Measurements from ENCODE around the gene SLC1A2. TPM values are rescaled to one million over a fixed set of nuclear protein-coding genes. Genes with fewer than 3 reads are reported as not detected.

The SLC1A2 gene
- total RNA-seq, 2 experiments from 2014 or later: not detected

GRCh38 chr11:35211952-35212351 is 207.4 kb downstream of the SLC1A2 start:
- no peaks in the 10 kb centered on the region for H3K27me3 Mint-ChIP-seq
- ChIA-PET CTCF (no interaction called here), POLR2A (no interaction called here)
- no peak overlapping the region for H3K4me3 Mint-ChIP-seq
- H3K27ac Mint-ChIP-seq: peak overlapping the region; percentile 12
- H3K36me3 Mint-ChIP-seq (ENCODE audit: low read depth): peaks cover 96% of the 10 kb centered on the region
- peaks cover 60% of the 10 kb centered on the region for H3K4me1 Mint-ChIP-seq (ENCODE audit: low read depth)
- TF ChIP-seq CTCF (IDR thresholded peaks at IDR 0.05): no peak
- no peak for ATAC-seq
- intact Hi-C loops (cut with micrococcal nuclease): no loop called here
- no peak for DNase-seq
- peaks cover 24% of the 10 kb centered on the region for H3K9me3 Mint-ChIP-seq

GRCh38 chr11:35210876-35211546 is 208.3 kb downstream of the SLC1A2 start:
- no peak for TF ChIP-seq CTCF (IDR thresholded peaks at IDR 0.05)
- DNase-seq (no peak), ATAC-seq (no peak)
- peaks cover 96% of the 10 kb centered on the region for H3K36me3 Mint-ChIP-seq (ENCODE audit: low read depth)
- CTCF ChIA-PET: interaction anchor here (0.8 kb wide), 1 partner anchor 28 kb away, joined by 3 read pairs; no protein-coding TSS in a partner anchor
- POLR2A ChIA-PET: interaction anchor here (0.9 kb wide), 1 partner anchor 46 kb away, joined by 3 read pairs; no protein-coding TSS in a partner anchor
- intact Hi-C loops (cut with micrococcal nuclease): no loop called here
- no peak overlapping the region for H3K4me3 Mint-ChIP-seq
- H3K27ac Mint-ChIP-seq: no peak overlapping the region
- H3K9me3 Mint-ChIP-seq: peaks cover 24% of the 10 kb centered on the region
- peaks cover 53% of the 10 kb centered on the region for H3K4me1 Mint-ChIP-seq (ENCODE audit: low read depth)
- no peaks in the 10 kb centered on the region for H3K27me3 Mint-ChIP-seq

- CTCF ChIA-PET: no interaction called here
- no peak for ATAC-seq
- peaks cover 42% of the 10 kb centered on the region for H3K4me1 Mint-ChIP-seq (ENCODE audit: low read depth)
- intact Hi-C loops (cut with micrococcal nuclease): no loop called here
- POLR2A ChIA-PET: no interaction called here
- H3K27ac Mint-ChIP-seq: peak overlapping the region; percentile 34
- no peaks in the 10 kb centered on the region for H3K27me3 Mint-ChIP-seq
- peaks cover 97% of the 10 kb centered on the region for H3K36me3 Mint-ChIP-seq (ENCODE audit: low read depth)
- TF ChIP-seq CTCF (IDR thresholded peaks at IDR 0.05): no peak
- no peak for DNase-seq
- H3K4me3 Mint-ChIP-seq: no peak overlapping the region
- peaks cover 24% of the 10 kb centered on the region for H3K9me3 Mint-ChIP-seq
Observed at GRCh38 chr11:35208795-35209194, 210.6 kb downstream of the SLC1A2 start.

GRCh38 chr11:35207471-35208403 is 211.6 kb downstream of the SLC1A2 start:
- POLR2A ChIA-PET: no interaction called here
- peak overlapping the region; percentile 53 for H3K27ac Mint-ChIP-seq

More at GRCh38 chr11:35207471-35208403, 211.6 kb downstream of the SLC1A2 start:
- ATAC-seq (no peak), DNase-seq (no peak)
- TF ChIP-seq CTCF (IDR thresholded peaks at IDR 0.05): no peak
- peaks cover 35% of the 10 kb centered on the region for H3K4me1 Mint-ChIP-seq (ENCODE audit: low read depth)
- CTCF ChIA-PET: no interaction called here
- H3K36me3 Mint-ChIP-seq (ENCODE audit: low read depth): peaks cover 98% of the 10 kb centered on the region
- intact Hi-C loops (cut with micrococcal nuclease): no loop called here
- H3K9me3 Mint-ChIP-seq: peaks cover 24% of the 10 kb centered on the region
- no peaks in the 10 kb centered on the region for H3K27me3 Mint-ChIP-seq
- no peak overlapping the region for H3K4me3 Mint-ChIP-seq
